ENCODE data around the gene ATG2B. TPM values are rescaled to one million over a fixed set of nuclear protein-coding genes. Genes with fewer than 3 reads are reported as not detected.

ATG2B gene
- total and polyA plus RNA-seq, 10 of the 15 experiments (the other 5 are each of a cell fraction or from before 2014, with no cell fraction given), result 0.84 to 15.4 (median 9.9) TPM

DNA sequence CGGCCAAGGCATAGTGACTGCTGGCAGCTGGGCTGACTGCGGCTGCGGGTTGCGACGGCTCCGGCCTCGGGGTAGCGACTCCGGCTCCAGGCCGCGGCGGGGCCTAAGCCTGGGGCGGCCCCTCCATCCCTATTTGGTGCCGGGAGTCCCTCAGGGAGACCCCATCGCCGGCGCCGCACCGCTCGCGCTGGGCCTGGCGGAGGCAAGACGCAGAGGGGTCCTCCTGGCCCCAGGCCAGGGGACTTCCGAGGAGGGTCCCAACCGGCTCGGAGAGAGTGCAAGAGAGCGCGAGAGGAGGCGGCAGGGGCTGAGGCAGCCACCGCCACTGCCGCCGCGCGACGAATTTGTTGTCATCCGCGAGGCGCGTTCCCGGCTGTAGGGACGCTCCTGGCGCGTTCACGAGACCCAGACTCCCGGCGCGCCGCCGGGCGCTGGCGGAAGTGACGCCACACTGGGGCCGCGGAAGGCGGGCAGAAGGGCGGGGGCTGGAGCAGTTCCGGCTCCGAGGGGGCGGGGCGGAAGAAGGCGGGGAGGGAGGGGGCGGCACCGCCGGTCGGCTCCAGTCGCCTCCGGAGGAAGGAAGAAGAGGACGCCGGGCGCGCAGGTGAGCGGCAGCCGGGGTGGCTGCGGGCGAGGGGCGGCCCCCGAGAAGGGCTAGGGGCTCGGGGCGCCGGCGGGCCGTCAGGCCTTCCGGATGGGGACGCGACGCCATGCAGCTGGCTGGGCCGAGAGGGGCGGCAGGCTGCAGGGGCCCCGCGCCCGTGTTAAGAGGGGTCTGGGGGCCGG, at the start of gene ATG2B, which contains the start of gene GSKIP (continued):
- TF ChIP-seq TCF3 (IDR thresholded peaks at IDR 0.05; ENCODE audit: borderline replicate concordance, insufficient read depth, low read depth, low read length) (no peak), STAT1 (conservative IDR thresholded peaks at IDR 0.05) (no peak), SP1 (IDR thresholded peaks at IDR 0.05; ENCODE audit: low read depth, low read length) (no peak), HDAC6 (IDR thresholded peaks at IDR 0.05; ENCODE audit: unreplicated experiment) (no peak), FOXK2 (IDR thresholded peaks at IDR 0.05) (no peak), BHLHE40 (IDR thresholded peaks at IDR 0.05; ENCODE audit: borderline replicate concordance in 1 of 2, low read depth in 2 of 2, low read length in 1 of 2) (peak in 1 of 2 experiments; percentile 52; a peak in 1 of 4 replicates), YY1 (IDR thresholded peaks at IDR 0.05; ENCODE audit: low read depth, low read length) (no peak; the same call in 1 of the 2 replicates), JUNB (IDR thresholded peaks at IDR 0.05) (no peak), CREB1 (IDR thresholded peaks at IDR 0.05; ENCODE audit: low read depth) (peak; percentile 91), SMC3 (IDR thresholded peaks at IDR 0.05; ENCODE audit: borderline replicate concordance, low read length) (no peak), ZNF24 (IDR thresholded peaks at IDR 0.05) (no peak), ZZZ3 (IDR thresholded peaks at IDR 0.05; ENCODE audit: control insufficient read depth, insufficient read length, low read depth) (no peak), SIN3A (IDR thresholded peaks at IDR 0.05; ENCODE audit: low read depth, low read length) (no peak), POLR2A (IDR thresholded peaks at IDR 0.05; ENCODE audit: low read depth, low read length) (peak; percentile 92), GATAD2B (conservative IDR thresholded peaks at IDR 0.05; ENCODE audit: low read depth) (peak; percentile 35), KLF5 (IDR thresholded peaks at IDR 0.05; ENCODE audit: partially characterized antibody) (no peak), EZH2 (IDR thresholded peaks at IDR 0.05; ENCODE audit: borderline replicate concordance, control insufficient read depth, low read depth, low read length) (no peak), NR2F1 (conservative IDR thresholded peaks at IDR 0.05) (no peak), ASH2L (IDR thresholded peaks at IDR 0.05; ENCODE audit: borderline replicate concordance, low read depth) (0 out of 2 replicates have a peak, but pooled peaks have one; percentile 36), MYB (IDR thresholded peaks at IDR 0.05; ENCODE audit: borderline replicate concordance, low read depth, low read length) (no peak)
- TF ChIP-seq, protein P1, sequence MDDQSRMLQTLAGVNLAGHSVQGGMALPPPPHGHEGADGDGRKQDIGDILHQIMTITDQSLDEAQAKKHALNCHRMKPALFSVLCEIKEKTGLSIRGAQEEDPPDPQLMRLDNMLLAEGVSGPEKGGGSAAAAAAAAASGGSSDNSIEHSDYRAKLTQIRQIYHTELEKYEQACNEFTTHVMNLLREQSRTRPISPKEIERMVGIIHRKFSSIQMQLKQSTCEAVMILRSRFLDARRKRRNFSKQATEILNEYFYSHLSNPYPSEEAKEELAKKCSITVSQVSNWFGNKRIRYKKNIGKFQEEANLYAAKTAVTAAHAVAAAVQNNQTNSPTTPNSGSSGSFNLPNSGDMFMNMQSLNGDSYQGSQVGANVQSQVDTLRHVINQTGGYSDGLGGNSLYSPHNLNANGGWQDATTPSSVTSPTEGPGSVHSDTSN (IDR thresholded peaks at IDR 0.05; ENCODE audit: insufficient replicate concordance, low read depth, low read length), result no peak
- TF ChIP-seq, protein P2, sequence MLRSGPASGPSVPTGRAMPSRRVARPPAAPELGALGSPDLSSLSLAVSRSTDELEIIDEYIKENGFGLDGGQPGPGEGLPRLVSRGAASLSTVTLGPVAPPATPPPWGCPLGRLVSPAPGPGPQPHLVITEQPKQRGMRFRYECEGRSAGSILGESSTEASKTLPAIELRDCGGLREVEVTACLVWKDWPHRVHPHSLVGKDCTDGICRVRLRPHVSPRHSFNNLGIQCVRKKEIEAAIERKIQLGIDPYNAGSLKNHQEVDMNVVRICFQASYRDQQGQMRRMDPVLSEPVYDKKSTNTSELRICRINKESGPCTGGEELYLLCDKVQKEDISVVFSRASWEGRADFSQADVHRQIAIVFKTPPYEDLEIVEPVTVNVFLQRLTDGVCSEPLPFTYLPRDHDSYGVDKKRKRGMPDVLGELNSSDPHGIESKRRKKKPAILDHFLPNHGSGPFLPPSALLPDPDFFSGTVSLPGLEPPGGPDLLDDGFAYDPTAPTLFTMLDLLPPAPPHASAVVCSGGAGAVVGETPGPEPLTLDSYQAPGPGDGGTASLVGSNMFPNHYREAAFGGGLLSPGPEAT (IDR thresholded peaks at IDR 0.05; ENCODE audit: low read depth), result no peak
- TF ChIP-seq, protein P3, sequence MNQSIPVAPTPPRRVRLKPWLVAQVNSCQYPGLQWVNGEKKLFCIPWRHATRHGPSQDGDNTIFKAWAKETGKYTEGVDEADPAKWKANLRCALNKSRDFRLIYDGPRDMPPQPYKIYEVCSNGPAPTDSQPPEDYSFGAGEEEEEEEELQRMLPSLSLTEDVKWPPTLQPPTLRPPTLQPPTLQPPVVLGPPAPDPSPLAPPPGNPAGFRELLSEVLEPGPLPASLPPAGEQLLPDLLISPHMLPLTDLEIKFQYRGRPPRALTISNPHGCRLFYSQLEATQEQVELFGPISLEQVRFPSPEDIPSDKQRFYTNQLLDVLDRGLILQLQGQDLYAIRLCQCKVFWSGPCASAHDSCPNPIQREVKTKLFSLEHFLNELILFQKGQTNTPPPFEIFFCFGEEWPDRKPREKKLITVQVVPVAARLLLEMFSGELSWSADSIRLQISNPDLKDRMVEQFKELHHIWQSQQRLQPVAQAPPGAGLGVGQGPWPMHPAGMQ (IDR thresholded peaks at IDR 0.05; ENCODE audit: borderline replicate concordance), result no peak
- TF ChIP-seq, protein P4, sequence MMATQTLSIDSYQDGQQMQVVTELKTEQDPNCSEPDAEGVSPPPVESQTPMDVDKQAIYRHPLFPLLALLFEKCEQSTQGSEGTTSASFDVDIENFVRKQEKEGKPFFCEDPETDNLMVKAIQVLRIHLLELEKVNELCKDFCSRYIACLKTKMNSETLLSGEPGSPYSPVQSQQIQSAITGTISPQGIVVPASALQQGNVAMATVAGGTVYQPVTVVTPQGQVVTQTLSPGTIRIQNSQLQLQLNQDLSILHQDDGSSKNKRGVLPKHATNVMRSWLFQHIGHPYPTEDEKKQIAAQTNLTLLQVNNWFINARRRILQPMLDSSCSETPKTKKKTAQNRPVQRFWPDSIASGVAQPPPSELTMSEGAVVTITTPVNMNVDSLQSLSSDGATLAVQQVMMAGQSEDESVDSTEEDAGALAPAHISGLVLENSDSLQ (IDR thresholded peaks at IDR 0.05), result no peak
